ENCODE results near the gene KCTD19.

GRCh38 chr16:67298277-67298676, 28.3 kb downstream of the KCTD19 start:
- TF ChIP-seq GATA2 (IDR thresholded peaks at IDR 0.05; ENCODE audit: low read depth, low read length) = no peak
- no peak for TF ChIP-seq GATA3 (IDR thresholded peaks at IDR 0.05; ENCODE audit: low read depth, low read length)

All from SH-SY5Y (cell line).